HepG2 (cell line): ENCODE measurements around the gene FUT6. TPM values are rescaled to one million over a fixed set of nuclear protein-coding genes. Genes with fewer than 3 reads are reported as not detected.

Experiments
- ATAD3A ChIP-seq: sonication (generic); formaldehyde crosslinking; IDR thresholded peaks from 2 replicates; pipeline ENCODE4 v1.4.0; 2020; ENCODE audit warnings: missing genetic modification reagents
- FOXK2 ChIP-seq: fragments of 450-650 bp; IDR thresholded peaks from 2 replicates; pipeline ENCODE4 v1.6.1; 2016
- FOXM1 ChIP-seq: sonication (generic); formaldehyde crosslinking; IDR thresholded peaks from 2 replicates; pipeline ENCODE4 v1.5.0; 2020; ENCODE audit warnings: missing genetic modification reagents
- POGK ChIP-seq: sonication (generic); formaldehyde crosslinking; conservative IDR thresholded peaks from 2 replicates; pipeline ENCODE4 v1.8.0; 2022; ENCODE audit warnings: mild to moderate bottlenecking, moderate library complexity, missing genetic modification reagents
- POLR2A ChIP-seq, 2 experiments: IDR thresholded peaks; 2 replicates each; pipeline ENCODE4 v1.6.1; 2011; ENCODE audit warnings: low read depth in 2 of 2, low read length in 2 of 2, mild to moderate bottlenecking in 1 of 2, moderate library complexity in 1 of 2; ENCODE audit not compliant: insufficient read depth in 1 of 2
- POLR2AphosphoS5 ChIP-seq: IDR thresholded peaks from 2 replicates; pipeline ENCODE4 v1.6.1; 2012; ENCODE audit warnings: low read depth, low read length
- RXRB ChIP-seq: IDR thresholded peaks from 2 replicates; pipeline ENCODE4 v1.6.1; 2016; ENCODE audit warnings: borderline replicate concordance, missing genetic modification reagents, missing compliant biosample characterization
- TAF15 ChIP-seq: fragments of 200-400 bp; formaldehyde crosslinking; IDR thresholded peaks from one replicate; pipeline ENCODE4 v1.6.1; 2018; ENCODE audit warnings: mild to moderate bottlenecking, low read depth, low read length; ENCODE audit not compliant: poor library complexity, severe bottlenecking
- TBX2 ChIP-seq: sonication (generic); formaldehyde crosslinking; IDR thresholded peaks from 2 replicates; pipeline ENCODE4 v1.5.0; 2020; ENCODE audit warnings: missing genetic modification reagents, mild to moderate bottlenecking, borderline replicate concordance
- ZFP62 ChIP-seq: sonication (generic); formaldehyde crosslinking; IDR thresholded peaks from 2 replicates; pipeline ENCODE4 v1.4.0; 2020; ENCODE audit warnings: missing genetic modification reagents
- ZNF510 ChIP-seq: sonication (generic); formaldehyde crosslinking; IDR thresholded peaks from 2 replicates; pipeline ENCODE4 v1.4.0; 2020; ENCODE audit warnings: low read depth, mild to moderate bottlenecking, missing genetic modification reagents
- ZNF790 ChIP-seq: sonication (generic); formaldehyde crosslinking; IDR thresholded peaks from 2 replicates; pipeline ENCODE4 v1.8.0; 2022; ENCODE audit warnings: missing genetic modification reagents, mild to moderate bottlenecking, borderline replicate concordance
- ZNF816 ChIP-seq: sonication (generic); formaldehyde crosslinking; IDR thresholded peaks from 2 replicates; pipeline ENCODE4 v1.8.0; 2022; ENCODE audit warnings: missing genetic modification reagents, mild to moderate bottlenecking, borderline replicate concordance
- ZSCAN21 ChIP-seq: sonication (generic); formaldehyde crosslinking; IDR thresholded peaks from 2 replicates; pipeline ENCODE4 v1.8.0; 2022; ENCODE audit warnings: mild to moderate bottlenecking, missing genetic modification reagents, moderate library complexity, borderline replicate concordance
- polyA plus RNA-seq, 8 experiments: library from polyadenylated mRNA; depleted of rRNA in 3 of 8; stranded (reverse) in 7 of 8; unstranded in 1 of 8; fragments of >200 nt; fragmentation: Illumina TruSeq in 4 of 8; extraction: Trizol in 4 of 8; gene quantifications; 2 replicates each; pipeline versions ENCODE4 v1.2.1 to v1.2.3, GENCODE V29; 2011 to 2016; ENCODE audit warnings: low read depth in 4 of 8, missing spikeins in 1 of 8, mixed read lengths in 1 of 8; ENCODE audit not compliant: insufficient read depth in 1 of 8
- total RNA-seq, 5 experiments: library from RNA; depleted of rRNA; stranded (reverse); fragments of >200 nt; fragmentation: Illumina TruSeq; extraction: Trizol; gene quantifications; 2 replicates each; pipeline ENCODE4 v1.2.3, GENCODE V29; 2016; ENCODE audit warnings: low read depth in 1 of 5
- TF ChIP-seq, protein P1 (sequence below): sonication (generic); formaldehyde crosslinking; conservative IDR thresholded peaks from 2 replicates; pipeline ENCODE4 v1.8.0; 2022; ENCODE audit warnings: missing genetic modification reagents
- TF ChIP-seq, protein P2 (sequence below): sonication (generic); formaldehyde crosslinking; IDR thresholded peaks from 2 replicates; pipeline ENCODE4 v1.4.0; 2020; ENCODE audit warnings: missing genetic modification reagents

The FUT6 gene
- total and polyA plus RNA-seq, 2 of the 13 experiments (the other 11 are each of a cell fraction or from before 2014, with no cell fraction given), result 8.2 to 27.7 TPM

- TF ChIP-seq POGK (CRISPR knock-in tag) (peak; percentile 35), POLR2AphosphoS5 (peak; percentile 34; the same call in 1 of the 2 replicates), ZNF816 (CRISPR knock-in tag) (no peak), FOXM1 (CRISPR knock-in tag) (no peak), TAF15 (peak; percentile 41), ZFP62 (CRISPR knock-in tag) (no peak), ZNF510 (CRISPR knock-in tag) (no peak), ATAD3A (CRISPR knock-in tag) (no peak), ZNF790 (no peak), ZSCAN21 (peak; percentile 73; the same call in 1 of the 2 replicates), TBX2 (CRISPR knock-in tag) (peak; percentile 98), FOXK2 (no peak), POLR2A (IDR thresholded peaks at IDR 0.05; ENCODE audit: insufficient read depth in 1 of 2, low read depth in 2 of 2, low read length in 2 of 2) (peak in 1 of 2 experiments; percentile 48; a peak in 1 of 4 replicates), RXRB (CRISPR knock-in tag) (peak; percentile 79)
- TF ChIP-seq, protein P1, sequence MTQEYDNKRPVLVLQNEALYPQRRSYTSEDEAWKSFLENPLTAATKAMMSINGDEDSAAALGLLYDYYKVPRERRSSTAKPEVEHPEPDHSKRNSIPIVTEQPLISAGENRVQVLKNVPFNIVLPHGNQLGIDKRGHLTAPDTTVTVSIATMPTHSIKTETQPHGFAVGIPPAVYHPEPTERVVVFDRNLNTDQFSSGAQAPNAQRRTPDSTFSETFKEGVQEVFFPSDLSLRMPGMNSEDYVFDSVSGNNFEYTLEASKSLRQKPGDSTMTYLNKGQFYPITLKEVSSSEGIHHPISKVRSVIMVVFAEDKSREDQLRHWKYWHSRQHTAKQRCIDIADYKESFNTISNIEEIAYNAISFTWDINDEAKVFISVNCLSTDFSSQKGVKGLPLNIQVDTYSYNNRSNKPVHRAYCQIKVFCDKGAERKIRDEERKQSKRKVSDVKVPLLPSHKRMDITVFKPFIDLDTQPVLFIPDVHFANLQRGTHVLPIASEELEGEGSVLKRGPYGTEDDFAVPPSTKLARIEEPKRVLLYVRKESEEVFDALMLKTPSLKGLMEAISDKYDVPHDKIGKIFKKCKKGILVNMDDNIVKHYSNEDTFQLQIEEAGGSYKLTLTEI (CRISPR knock-in tag), result no peak
- TF ChIP-seq, protein P2, sequence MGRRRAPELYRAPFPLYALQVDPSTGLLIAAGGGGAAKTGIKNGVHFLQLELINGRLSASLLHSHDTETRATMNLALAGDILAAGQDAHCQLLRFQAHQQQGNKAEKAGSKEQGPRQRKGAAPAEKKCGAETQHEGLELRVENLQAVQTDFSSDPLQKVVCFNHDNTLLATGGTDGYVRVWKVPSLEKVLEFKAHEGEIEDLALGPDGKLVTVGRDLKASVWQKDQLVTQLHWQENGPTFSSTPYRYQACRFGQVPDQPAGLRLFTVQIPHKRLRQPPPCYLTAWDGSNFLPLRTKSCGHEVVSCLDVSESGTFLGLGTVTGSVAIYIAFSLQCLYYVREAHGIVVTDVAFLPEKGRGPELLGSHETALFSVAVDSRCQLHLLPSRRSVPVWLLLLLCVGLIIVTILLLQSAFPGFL, result no peak
Observed at GRCh38 chr19:5826531-5827341, 12.8 kb downstream of the FUT6 start (continued).
